Type B pancreatic cell (in vitro differentiated cells): ENCODE data around the gene EFCAB6. TPM values are rescaled to one million over a fixed set of nuclear protein-coding genes. Genes with fewer than 3 reads are reported as not detected.

Experiments used
- DNase-seq: peaks from one replicate; pipeline ENCODE4 v3.0.0; 2021; ENCODE audit warnings: mixed read lengths; ENCODE audit not compliant: unreplicated experiment; ENCODE audit errors: extremely low spot score
- H3K27ac Mint-ChIP-seq: 2 replicates; pipeline ENCODE4 v1.8.0; 2021; ENCODE audit warnings: mild to moderate bottlenecking, mixed read lengths
- H3K27me3 Mint-ChIP-seq: 2 replicates; pipeline ENCODE4 v1.8.0; 2021; ENCODE audit warnings: mixed read lengths
- H3K36me3 Mint-ChIP-seq: 2 replicates; pipeline ENCODE4 v1.8.0; 2021; ENCODE audit warnings: mixed read lengths
- H3K4me1 Mint-ChIP-seq: one replicate; pipeline ENCODE4 v1.8.0; 2021; ENCODE audit warnings: mixed read lengths; ENCODE audit not compliant: unreplicated experiment
- H3K4me3 Mint-ChIP-seq: 2 replicates; pipeline ENCODE4 v1.8.0; 2021; ENCODE audit warnings: mild to moderate bottlenecking, mixed read lengths
- H3K9me3 Mint-ChIP-seq: 2 replicates; pipeline ENCODE4 v1.8.0; 2021; ENCODE audit warnings: mixed read lengths
- CTCF ChIP-seq: fragments of 200-600 bp; sonication (generic); conservative IDR thresholded peaks from 2 replicates; pipeline ENCODE4 v1.5.0; 2021; ENCODE audit warnings: antibody characterized with exemption, mild to moderate bottlenecking
- total RNA-seq: library from RNA; stranded (reverse); gene quantifications from 2 replicates; pipeline ENCODE4 v1.2.1, GENCODE V29; 2021; ENCODE audit warnings: low replicate concordance

Gene EFCAB6
- total RNA-seq, 1 donor from 2014 or later: 5.3 TPM

- no peaks in the 10 kb centered on the region for H3K9me3 Mint-ChIP-seq
- peaks cover 7% of the 10 kb centered on the region for H3K36me3 Mint-ChIP-seq
Observed at GRCh38 chr22:43776081-43776670, 35.9 kb downstream of the EFCAB6 start.

GRCh38 chr22:43774318-43774915 is 37.7 kb downstream of the EFCAB6 start:
- TF ChIP-seq CTCF: no peak
- H3K36me3 Mint-ChIP-seq: no peaks in the 10 kb centered on the region
- no peak overlapping the region for H3K4me3 Mint-ChIP-seq
- DNase-seq: no peak
- H3K27me3 Mint-ChIP-seq: peaks cover 30% of the 10 kb centered on the region
- H3K9me3 Mint-ChIP-seq: no peaks in the 10 kb centered on the region
- peaks cover 18% of the 10 kb centered on the region for H3K4me1 Mint-ChIP-seq
- no peak overlapping the region for H3K27ac Mint-ChIP-seq

More at GRCh38 chr22:43776081-43776670, 35.9 kb downstream of the EFCAB6 start:
- H3K27me3 Mint-ChIP-seq: peaks cover 30% of the 10 kb centered on the region
- no peak overlapping the region for H3K4me3 Mint-ChIP-seq
- peaks cover 18% of the 10 kb centered on the region for H3K4me1 Mint-ChIP-seq
- TF ChIP-seq CTCF: no peak
- no peak for DNase-seq
- peak overlapping the region; percentile 17 for H3K27ac Mint-ChIP-seq

GRCh38 chr22:43772831-43773230 is 39.3 kb downstream of the EFCAB6 start:
- H3K27ac Mint-ChIP-seq: no peak overlapping the region
- DNase-seq: no peak
- H3K4me1 Mint-ChIP-seq: peaks cover 23% of the 10 kb centered on the region
- peaks cover 30% of the 10 kb centered on the region for H3K27me3 Mint-ChIP-seq
- no peak for TF ChIP-seq CTCF
- H3K9me3 Mint-ChIP-seq: no peaks in the 10 kb centered on the region
- H3K36me3 Mint-ChIP-seq: no peaks in the 10 kb centered on the region
- no peak overlapping the region for H3K4me3 Mint-ChIP-seq

GRCh38 chr22:43755452-43755851 is 56.7 kb downstream of the EFCAB6 start:
- Mint-ChIP-seq H3K9me3 (no peaks in the 10 kb centered on the region), H3K4me1 (peaks cover 8% of the 10 kb centered on the region), H3K27ac (no peak overlapping the region), H3K27me3 (peaks cover 33% of the 10 kb centered on the region), H3K36me3 (peaks cover 3% of the 10 kb centered on the region), H3K4me3 (no peak overlapping the region)
- no peak for TF ChIP-seq CTCF
- DNase-seq: no peak

GRCh38 chr22:43755011-43755410 is 57.1 kb downstream of the EFCAB6 start:
- Mint-ChIP-seq H3K4me3 (no peak overlapping the region), H3K36me3 (peaks cover 3% of the 10 kb centered on the region), H3K4me1 (peaks cover 8% of the 10 kb centered on the region), H3K27me3 (peaks cover 36% of the 10 kb centered on the region), H3K9me3 (no peaks in the 10 kb centered on the region), H3K27ac (no peak overlapping the region)
- DNase-seq: no peak
- TF ChIP-seq CTCF: no peak
